Smooth muscle cell (in vitro differentiated cells): ENCODE data around the gene SETMAR. TPM values are rescaled to one million over a fixed set of nuclear protein-coding genes. Genes with fewer than 3 reads are reported as not detected.

Experiments used
- DNase-seq: peaks from one replicate; lab custom pipeline; 2025; ENCODE audit not compliant: unreplicated experiment; lab: John Stamatoyannopoulos, UW
- H2AFZ ChIP-seq: fragments of 200-600 bp; sonication (generic); 2 replicates; pipeline ENCODE4 v1.6.0; 2016; ENCODE audit warnings: antibody characterized with exemption, low read depth, mild to moderate bottlenecking
- H3F3A ChIP-seq: fragments of 200-600 bp; sonication (generic); 2 replicates; pipeline ENCODE4 v1.6.0; 2017; ENCODE audit warnings: antibody characterized with exemption, low read depth
- H3K27ac ChIP-seq: fragments of 200-600 bp; sonication (generic); 2 replicates; pipeline ENCODE4 v1.5.1; 2016; ENCODE audit warnings: low read depth, mild to moderate bottlenecking
- H3K27me3 ChIP-seq: fragments of 200-600 bp; sonication (generic); 2 replicates; pipeline ENCODE4 v1.6.1; 2016; ENCODE audit warnings: low read depth, mild to moderate bottlenecking
- H3K36me3 ChIP-seq: fragments of 200-600 bp; sonication (generic); 2 replicates; pipeline ENCODE4 v1.5.1; 2016; ENCODE audit warnings: low read depth
- H3K4me1 ChIP-seq: fragments of 200-600 bp; sonication (generic); 2 replicates; pipeline ENCODE4 v1.5.1; 2016; ENCODE audit warnings: low read depth
- H3K4me2 ChIP-seq: fragments of 200-600 bp; sonication (generic); 2 replicates; pipeline ENCODE4 v1.6.0; 2016; ENCODE audit warnings: mild to moderate bottlenecking
- H3K4me3 ChIP-seq: fragments of 200-600 bp; sonication (generic); 2 replicates; pipeline ENCODE4 v1.5.1; 2016; ENCODE audit warnings: mild to moderate bottlenecking
- H3K79me2 ChIP-seq: fragments of 200-600 bp; sonication (generic); 2 replicates; pipeline ENCODE4 v1.6.0; 2016; ENCODE audit warnings: low read depth, mild to moderate bottlenecking
- H3K9ac ChIP-seq: fragments of 200-600 bp; sonication (generic); 2 replicates; pipeline ENCODE4 v1.6.0; 2016; ENCODE audit warnings: low read depth
- H3K9me3 ChIP-seq: fragments of 200-600 bp; sonication (generic); replicated peaks from 2 replicates; pipeline ENCODE4 v1.5.1; 2016; ENCODE audit warnings: low read depth
- H4K20me1 ChIP-seq: fragments of 200-600 bp; sonication (generic); 2 replicates; pipeline ENCODE4 v1.6.0; 2016; ENCODE audit warnings: low read depth
- WGBS: methylation state at CpG from one replicate; pipeline ENCODE4 v1.1.7; 2016; ENCODE audit warnings: low lambda C conversion rate; 5-methylcytosine and 5-hydroxymethylcytosine counted together
- polyA plus RNA-seq: library from polyadenylated mRNA; unstranded; fragments of >200 nt; fragmentation: Nextera tagmentation; extraction: Ambion mirVana; gene quantifications from 2 replicates; pipeline ENCODE4 v1.2.1, GENCODE V29; 2016
- total RNA-seq: library from RNA; depleted of rRNA; stranded (reverse); fragments of >200 nt; gene quantifications from 2 replicates; pipeline ENCODE4 v1.2.3, GENCODE V29; 2014
- TF ChIP-seq, protein P1 (sequence below): fragments of 200-600 bp; sonication (generic); IDR thresholded peaks from 2 replicates; pipeline ENCODE4 v1.5.1; 2017; ENCODE audit warnings: borderline replicate concordance, mild to moderate bottlenecking, antibody characterized with exemption; ENCODE audit not compliant: insufficient read depth, poor library complexity, severe bottlenecking

Gene SETMAR
- total and polyA plus RNA-seq, 2 experiments from 2014 or later, result 7.8 to 12.9 TPM

DNA sequence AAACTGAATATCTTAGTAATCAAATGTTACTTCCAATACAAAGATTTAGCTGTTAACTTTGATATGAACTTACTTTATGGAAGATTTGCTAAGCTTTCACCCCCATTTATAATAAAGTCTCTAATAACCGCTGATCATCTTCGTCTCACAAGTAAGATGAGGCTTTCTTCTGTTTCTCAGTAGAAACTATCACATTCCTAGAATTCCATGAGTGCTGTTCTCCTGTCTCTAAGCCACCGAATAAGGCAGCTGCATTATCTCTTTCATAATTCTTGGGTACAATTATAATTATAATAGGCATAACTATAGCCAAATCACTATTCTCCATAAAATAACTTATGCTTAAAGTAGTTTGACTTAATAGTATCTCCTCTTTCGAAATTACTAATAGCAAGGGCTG, 18.3 kb upstream of the SETMAR start:
- Histone ChIP-seq H3K4me2 (no peak overlapping the region), H3K4me3 (no peak overlapping the region), H3K9me3 (no peaks in the 10 kb centered on the region), H2AFZ (no peak overlapping the region), H3K9ac (no peak overlapping the region), H3K79me2 (no peaks in the 10 kb centered on the region), H3F3A (peaks cover 3% of the 10 kb centered on the region), H4K20me1 (no peaks in the 10 kb centered on the region), H3K27me3 (no peaks in the 10 kb centered on the region), H3K36me3 (no peaks in the 10 kb centered on the region), H3K4me1 (no peaks in the 10 kb centered on the region), H3K27ac (no peak overlapping the region)
- WGBS, result 53% methylated on average over 4 of the region's 4 CpGs
- no peak for DNase-seq
- TF ChIP-seq, protein P1, sequence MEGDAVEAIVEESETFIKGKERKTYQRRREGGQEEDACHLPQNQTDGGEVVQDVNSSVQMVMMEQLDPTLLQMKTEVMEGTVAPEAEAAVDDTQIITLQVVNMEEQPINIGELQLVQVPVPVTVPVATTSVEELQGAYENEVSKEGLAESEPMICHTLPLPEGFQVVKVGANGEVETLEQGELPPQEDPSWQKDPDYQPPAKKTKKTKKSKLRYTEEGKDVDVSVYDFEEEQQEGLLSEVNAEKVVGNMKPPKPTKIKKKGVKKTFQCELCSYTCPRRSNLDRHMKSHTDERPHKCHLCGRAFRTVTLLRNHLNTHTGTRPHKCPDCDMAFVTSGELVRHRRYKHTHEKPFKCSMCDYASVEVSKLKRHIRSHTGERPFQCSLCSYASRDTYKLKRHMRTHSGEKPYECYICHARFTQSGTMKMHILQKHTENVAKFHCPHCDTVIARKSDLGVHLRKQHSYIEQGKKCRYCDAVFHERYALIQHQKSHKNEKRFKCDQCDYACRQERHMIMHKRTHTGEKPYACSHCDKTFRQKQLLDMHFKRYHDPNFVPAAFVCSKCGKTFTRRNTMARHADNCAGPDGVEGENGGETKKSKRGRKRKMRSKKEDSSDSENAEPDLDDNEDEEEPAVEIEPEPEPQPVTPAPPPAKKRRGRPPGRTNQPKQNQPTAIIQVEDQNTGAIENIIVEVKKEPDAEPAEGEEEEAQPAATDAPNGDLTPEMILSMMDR, result no peak

DNA sequence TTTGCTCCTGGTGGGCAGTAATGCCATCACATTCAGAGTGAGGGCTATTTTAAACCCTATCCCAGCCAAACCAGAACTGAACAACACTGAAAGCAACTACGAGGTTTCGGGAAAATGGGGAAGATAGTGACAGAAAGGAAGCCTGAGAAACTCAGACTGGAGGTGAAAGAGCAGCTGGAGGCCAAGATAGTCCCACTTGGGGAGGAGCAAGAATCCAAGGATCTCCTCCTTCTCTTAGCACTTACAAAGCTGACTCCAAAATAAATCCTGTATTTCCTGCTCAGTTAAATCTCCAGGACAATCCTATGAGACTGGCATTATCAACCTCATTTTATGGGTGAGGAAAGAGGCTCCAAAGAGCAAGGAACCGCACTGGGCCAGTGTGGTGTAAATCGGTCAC, 14.1 kb upstream of the SETMAR start:
- Histone ChIP-seq H3F3A (peaks cover 3% of the 10 kb centered on the region), H3K27ac (no peak overlapping the region), H3K4me2 (no peak overlapping the region), H3K9ac (no peak overlapping the region), H4K20me1 (no peaks in the 10 kb centered on the region), H3K27me3 (no peaks in the 10 kb centered on the region), H3K79me2 (no peaks in the 10 kb centered on the region), H2AFZ (no peak overlapping the region), H3K4me1 (no peaks in the 10 kb centered on the region), H3K36me3 (no peaks in the 10 kb centered on the region), H3K9me3 (no peaks in the 10 kb centered on the region), H3K4me3 (no peak overlapping the region)
- TF ChIP-seq, protein P1, result no peak
- WGBS, result 31% methylated on average over 4 of the region's 4 CpGs
- no peak for DNase-seq

DNA sequence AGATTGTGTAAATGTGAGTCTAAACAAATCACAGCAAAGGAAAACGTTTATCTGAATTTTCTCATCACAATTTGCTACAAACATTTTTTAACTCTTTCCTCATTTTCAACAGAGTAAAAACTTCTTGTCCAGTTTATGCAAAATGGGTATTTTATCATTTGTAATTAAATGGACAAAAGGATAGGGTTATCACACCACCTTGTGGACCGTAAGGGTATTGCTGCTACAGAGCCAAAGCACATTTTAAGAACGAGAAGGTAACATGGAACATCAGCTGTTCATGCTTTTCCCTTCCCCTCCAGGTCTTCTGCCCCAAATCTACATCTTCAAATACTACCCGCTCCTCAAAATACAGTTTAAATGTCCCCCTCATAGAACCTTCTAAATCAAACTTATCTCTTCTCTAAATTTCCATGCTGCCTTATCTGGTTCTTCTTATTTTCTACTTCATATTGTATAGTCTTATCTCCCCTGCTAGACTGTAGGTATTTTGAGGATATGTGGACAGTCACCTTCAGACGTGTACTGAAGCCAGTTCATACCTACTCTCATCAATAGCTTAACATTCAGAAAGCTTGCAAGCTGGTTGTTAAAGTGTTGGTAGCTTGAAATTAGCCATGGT, 12.8 kb upstream of the SETMAR start:
- WGBS, result 14% methylated on average over 5 of the region's 5 CpGs
- Histone ChIP-seq H3K79me2 (no peaks in the 10 kb centered on the region), H3K4me3 (no peak overlapping the region), H3K9ac (no peak overlapping the region), H3K27ac (no peak overlapping the region), H2AFZ (no peak overlapping the region), H3K4me2 (no peak overlapping the region), H4K20me1 (no peaks in the 10 kb centered on the region), H3F3A (peaks cover 3% of the 10 kb centered on the region), H3K27me3 (no peaks in the 10 kb centered on the region), H3K36me3 (no peaks in the 10 kb centered on the region), H3K4me1 (no peaks in the 10 kb centered on the region), H3K9me3 (no peaks in the 10 kb centered on the region)
- TF ChIP-seq, protein P1, result peak; percentile 94
- DNase-seq, result no peak

DNA sequence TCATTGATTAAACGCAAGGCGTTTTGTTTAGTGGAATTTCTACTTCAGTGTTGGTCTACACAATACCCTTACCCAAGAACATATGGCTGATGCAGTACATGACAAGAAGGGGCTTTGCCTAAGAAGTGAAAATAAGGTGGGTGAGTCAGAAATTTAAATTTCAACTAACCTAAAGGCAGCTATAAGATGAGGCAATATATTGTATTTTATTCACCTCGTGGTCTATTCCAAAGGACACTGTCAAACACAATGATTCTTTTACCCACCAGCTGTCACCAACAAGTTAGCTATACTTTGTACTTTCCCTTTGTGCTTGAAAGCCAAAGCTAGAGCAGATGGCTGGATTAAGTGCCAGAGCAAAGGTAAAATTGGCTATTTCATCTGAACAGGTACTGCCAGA, 10.9 kb upstream of the SETMAR start:
- Histone ChIP-seq H3F3A (peaks cover 3% of the 10 kb centered on the region), H3K27me3 (no peaks in the 10 kb centered on the region), H3K4me2 (no peak overlapping the region), H3K4me3 (no peak overlapping the region), H3K79me2 (no peaks in the 10 kb centered on the region), H4K20me1 (no peaks in the 10 kb centered on the region), H3K9me3 (no peaks in the 10 kb centered on the region), H3K36me3 (no peaks in the 10 kb centered on the region), H3K4me1 (no peaks in the 10 kb centered on the region), H3K27ac (no peak overlapping the region), H3K9ac (no peak overlapping the region), H2AFZ (no peak overlapping the region)
- TF ChIP-seq, protein P1, result no peak
- DNase-seq, result no peak
- 73% methylated on average over 3 of the region's 3 CpGs for WGBS
